Activated CD4-positive, alpha-beta memory T cell treated with anti-CD3 and anti-CD28 coated beads for 36 hours (primary cell): ENCODE data around the gene YTHDC2. TPM values are rescaled to one million over a fixed set of nuclear protein-coding genes. Genes with fewer than 3 reads are reported as not detected.

ENCODE experiments used
- CTCF ChIA-PET: fragments of 350-600 bp; sonication (Branson Sonifier 250); formaldehyde crosslinking; loops from one replicate; lab custom pipeline; 2021; ENCODE audit warnings: antibody characterized with exemption, inconsistent platforms; lab: Charles Lee
- POLR2A ChIA-PET: fragments of 350-600 bp; sonication (Branson Sonifier 250); formaldehyde crosslinking; loops from one replicate; lab custom pipeline; 2021; ENCODE audit warnings: antibody characterized with exemption; lab: Charles Lee
- DNase-seq: peaks from one replicate; pipeline ENCODE4 v3.0.0-alpha.2; 2020
- H3K27ac Mint-ChIP-seq: one replicate; pipeline ENCODE4 v1.8.0; 2021; ENCODE audit warnings: mixed read lengths
- H3K27me3 Mint-ChIP-seq: one replicate; pipeline ENCODE4 v1.8.0; 2021; ENCODE audit warnings: mixed read lengths
- H3K36me3 Mint-ChIP-seq: one replicate; pipeline ENCODE4 v1.8.0; 2021; ENCODE audit warnings: mixed read lengths
- H3K4me1 Mint-ChIP-seq: one replicate; pipeline ENCODE4 v1.8.0; 2021; ENCODE audit warnings: low read depth, mixed read lengths
- H3K4me3 Mint-ChIP-seq: one replicate; pipeline ENCODE4 v1.8.0; 2021; ENCODE audit warnings: mild to moderate bottlenecking, mixed read lengths
- H3K9me3 Mint-ChIP-seq: one replicate; pipeline ENCODE4 v1.8.0; 2021; ENCODE audit warnings: mixed read lengths
- intact Hi-C: fragments of 100-400 bp; cut with micrococcal nuclease; formaldehyde crosslinking; loops from one replicate; pipeline ENCODE4 v1.15.1; 2023
- total RNA-seq, 2 experiments: library from RNA; stranded (reverse); gene quantifications; one replicate each; pipeline ENCODE4 v1.2.3, GENCODE V29; 2021

The YTHDC2 gene
- total RNA-seq, 2 experiments from 2014 or later, result 27.3 to 28.9 TPM

GRCh38 chr5:113607361-113607760 lies 93.9 kb downstream of the YTHDC2 start:
- Mint-ChIP-seq H3K4me1 (peaks cover 3% of the 10 kb centered on the region), H3K27me3 (peaks cover 12% of the 10 kb centered on the region), H3K36me3 (no peaks in the 10 kb centered on the region), H3K4me3 (no peak overlapping the region), H3K9me3 (no peaks in the 10 kb centered on the region), H3K27ac (no peak overlapping the region)
- ChIA-PET CTCF (interaction anchor here (0.6 to 1.3 kb wide), 4 partner anchors 228 to 1067 kb away, joined by 4 to 8 read pairs (median 4); no protein-coding TSS in a partner anchor), POLR2A (no interaction called here)
- intact Hi-C loops, result loop anchor here (5.0 kb wide), 2 partner anchors 95 to 1055 kb away; partner anchors contain the start of gene YTHDC2
- no peak for DNase-seq

GRCh38 chr5:113608113-113608596 lies 94.7 kb downstream of the YTHDC2 start:
- Mint-ChIP-seq H3K9me3 (no peaks in the 10 kb centered on the region), H3K4me1 (peaks cover 3% of the 10 kb centered on the region), H3K27ac (no peak overlapping the region), H3K27me3 (peaks cover 16% of the 10 kb centered on the region), H3K36me3 (no peaks in the 10 kb centered on the region), H3K4me3 (no peak overlapping the region)
- ChIA-PET POLR2A (no interaction called here), CTCF (interaction anchor here (1.0 to 1.3 kb wide), 5 partner anchors 8 to 613 kb away, joined by 4 to 8 read pairs (median 4); no protein-coding TSS in a partner anchor)
- intact Hi-C loops, result loop anchor here (5.0 kb wide), 2 partner anchors 96 to 1056 kb away; partner anchors contain the start of gene YTHDC2
- DNase-seq, result no peak

DNA sequence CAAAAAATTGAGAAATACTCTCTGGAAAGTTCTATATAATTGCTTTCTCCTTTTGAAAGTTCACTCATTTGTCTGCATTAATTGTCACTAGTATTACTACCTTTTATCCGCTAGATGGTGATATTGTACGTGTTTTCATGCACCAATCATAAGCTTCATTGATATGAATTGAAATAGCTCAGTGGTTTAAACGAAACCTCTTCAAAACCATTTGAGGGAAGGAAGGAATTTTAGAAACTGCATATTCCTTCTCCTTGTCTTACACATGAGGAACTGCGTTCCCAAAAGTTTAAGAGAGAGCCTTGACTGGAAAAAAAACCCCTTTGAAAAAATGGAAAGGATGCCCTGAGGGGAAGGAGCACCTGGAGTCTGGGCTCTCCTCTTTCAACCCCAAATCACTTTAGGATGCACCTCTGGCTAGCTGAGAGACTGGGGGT lies 98.6 kb downstream of the YTHDC2 start:
- H3K4me3 Mint-ChIP-seq, result no peak overlapping the region
- peaks cover 4% of the 10 kb centered on the region for H3K4me1 Mint-ChIP-seq
- no peaks in the 10 kb centered on the region for H3K9me3 Mint-ChIP-seq
- DNase-seq, result no peak
- H3K27ac Mint-ChIP-seq, result no peak overlapping the region
- intact Hi-C loops, result loop anchor here (1.0 to 5.0 kb wide), 4 partner anchors 52 to 1635 kb away; no protein-coding TSS in a partner anchor
- peaks cover 8% of the 10 kb centered on the region for H3K27me3 Mint-ChIP-seq
- H3K36me3 Mint-ChIP-seq, result no peaks in the 10 kb centered on the region
- ChIA-PET POLR2A (no interaction called here), CTCF (interaction anchor here (0.6 to 2.6 kb wide), 38 partner anchors 9 to 1697 kb away, joined by 3 to 52 read pairs (median 4); no protein-coding TSS in a partner anchor)

DNA sequence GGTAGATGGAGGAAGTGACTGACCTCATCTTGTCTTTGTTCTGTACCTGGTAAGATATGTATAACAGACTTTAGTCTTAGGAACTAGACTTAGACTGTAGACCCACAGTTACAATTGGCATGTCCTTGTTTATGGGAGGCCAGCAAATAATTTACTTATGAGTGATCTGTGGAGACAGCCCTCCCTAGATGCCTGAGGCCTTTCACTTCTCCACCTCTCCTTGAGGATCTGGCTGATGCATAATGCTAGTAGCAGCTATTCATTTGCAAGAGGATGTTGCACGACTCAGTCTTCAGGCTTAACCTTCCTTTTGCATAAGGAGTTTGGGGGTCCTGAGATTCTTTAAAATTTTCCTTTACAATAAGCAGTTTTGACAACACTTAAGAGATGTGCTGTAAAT lies 100.7 kb downstream of the YTHDC2 start:
- Mint-ChIP-seq H3K27ac (no peak overlapping the region), H3K4me1 (peaks cover 4% of the 10 kb centered on the region), H3K36me3 (no peaks in the 10 kb centered on the region), H3K4me3 (no peak overlapping the region), H3K9me3 (no peaks in the 10 kb centered on the region), H3K27me3 (peaks cover 8% of the 10 kb centered on the region)
- no peak for DNase-seq
- ChIA-PET POLR2A (interaction anchor here (0.7 kb wide), 1 partner anchor 10 kb away, joined by 3 read pairs; no protein-coding TSS in a partner anchor), CTCF (interaction anchor here (1.2 to 1.9 kb wide), 4 partner anchors 46 to 618 kb away, joined by 3 to 6 read pairs (median 4); no protein-coding TSS in a partner anchor)
- intact Hi-C loops, result loop anchor here (5.0 kb wide), 2 partner anchors 63 to 1633 kb away; no protein-coding TSS in a partner anchor

DNA sequence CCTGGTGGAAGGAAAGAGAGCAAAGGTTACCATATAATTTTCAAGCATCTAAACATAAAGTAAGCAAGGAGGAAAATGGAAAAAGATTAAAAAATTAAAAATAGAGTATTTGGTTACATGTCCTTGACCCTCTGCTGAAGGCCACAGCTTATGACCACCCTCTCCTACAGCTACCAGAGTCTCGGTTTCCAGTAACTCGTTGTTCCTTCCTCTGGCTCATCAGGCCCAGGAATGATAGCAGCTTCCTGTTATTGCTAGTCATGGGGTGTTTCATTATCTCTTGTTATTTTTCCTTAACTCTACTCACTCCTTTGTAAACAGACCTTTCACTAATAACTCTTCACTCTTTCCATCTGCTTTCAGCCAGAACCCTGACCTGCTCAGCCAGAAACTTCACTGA lies 102.2 kb downstream of the YTHDC2 start:
- peaks cover 4% of the 10 kb centered on the region for H3K4me1 Mint-ChIP-seq
- H3K4me3 Mint-ChIP-seq, result no peak overlapping the region
- intact Hi-C loops, result no loop called here
- peaks cover 6% of the 10 kb centered on the region for H3K27me3 Mint-ChIP-seq
- no peak for DNase-seq
- POLR2A ChIA-PET, result no interaction called here
- no peak overlapping the region for H3K27ac Mint-ChIP-seq
- no peaks in the 10 kb centered on the region for H3K9me3 Mint-ChIP-seq
- CTCF ChIA-PET, result interaction anchor here (0.6 to 1.9 kb wide), 3 partner anchors 47 to 620 kb away, joined by 3 to 6 read pairs (median 3); no protein-coding TSS in a partner anchor
- no peaks in the 10 kb centered on the region for H3K36me3 Mint-ChIP-seq

GRCh38 chr5:113617191-113617796 lies 103.8 kb downstream of the YTHDC2 start:
- H3K27ac Mint-ChIP-seq, result no peak overlapping the region
- peaks cover 6% of the 10 kb centered on the region for H3K27me3 Mint-ChIP-seq
- ChIA-PET POLR2A (no interaction called here), CTCF (no interaction called here)
- H3K9me3 Mint-ChIP-seq, result no peaks in the 10 kb centered on the region
- intact Hi-C loops, result no loop called here
- H3K4me1 Mint-ChIP-seq, result peaks cover 4% of the 10 kb centered on the region
- no peak for DNase-seq
- no peaks in the 10 kb centered on the region for H3K36me3 Mint-ChIP-seq
- no peak overlapping the region for H3K4me3 Mint-ChIP-seq

DNA sequence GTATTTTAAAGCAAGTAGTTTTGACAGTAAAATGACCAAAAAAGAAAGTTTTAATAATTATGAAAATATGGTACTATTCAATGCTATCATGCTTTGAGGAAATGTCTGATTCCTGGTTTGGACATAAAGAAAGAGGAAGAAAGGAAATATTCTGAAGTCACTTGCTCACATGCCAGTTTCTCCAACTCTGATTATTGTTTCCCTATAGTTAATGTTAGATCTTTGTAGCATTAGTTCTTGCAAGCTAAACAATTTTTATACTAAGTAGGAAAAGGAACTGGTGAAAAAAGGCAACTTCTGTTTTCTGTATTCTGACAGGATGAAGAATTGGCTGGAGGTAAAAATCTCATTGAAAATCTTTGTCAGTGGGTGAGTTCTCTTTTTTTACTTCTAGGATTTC lies 119.5 kb downstream of the YTHDC2 start:
- Mint-ChIP-seq H3K9me3 (peaks cover 4% of the 10 kb centered on the region), H3K27me3 (peaks cover 7% of the 10 kb centered on the region), H3K27ac (no peak overlapping the region), H3K4me1 (no peaks in the 10 kb centered on the region), H3K4me3 (no peak overlapping the region), H3K36me3 (no peaks in the 10 kb centered on the region)
- DNase-seq, result no peak
- intact Hi-C loops, result no loop called here
- ChIA-PET CTCF (interaction anchor here (0.7 to 1.0 kb wide), 2 partner anchors 14 to 47 kb away, joined by 3 read pairs; no protein-coding TSS in a partner anchor), POLR2A (no interaction called here)

GRCh38 chr5:113634957-113635356 lies 121.5 kb downstream of the YTHDC2 start:
- ChIA-PET POLR2A (no interaction called here), CTCF (no interaction called here)
- Mint-ChIP-seq H3K27me3 (peaks cover 6% of the 10 kb centered on the region), H3K9me3 (no peaks in the 10 kb centered on the region), H3K4me3 (no peak overlapping the region), H3K27ac (no peak overlapping the region), H3K4me1 (no peaks in the 10 kb centered on the region), H3K36me3 (no peaks in the 10 kb centered on the region)
- intact Hi-C loops, result no loop called here
- no peak for DNase-seq

GRCh38 chr5:113641715-113642114 lies 128.2 kb downstream of the YTHDC2 start:
- no peak overlapping the region for H3K27ac Mint-ChIP-seq
- no peaks in the 10 kb centered on the region for H3K9me3 Mint-ChIP-seq
- no peak overlapping the region for H3K4me3 Mint-ChIP-seq
- ChIA-PET CTCF (interaction anchor here (1.5 kb wide), 1 partner anchor 30 kb away, joined by 3 read pairs; no protein-coding TSS in a partner anchor), POLR2A (no interaction called here)
- intact Hi-C loops, result no loop called here
- no peaks in the 10 kb centered on the region for H3K36me3 Mint-ChIP-seq
- peaks cover 2% of the 10 kb centered on the region for H3K27me3 Mint-ChIP-seq
- DNase-seq, result no peak
- no peaks in the 10 kb centered on the region for H3K4me1 Mint-ChIP-seq

Other genes starting within 250 kb of the YTHDC2 start
- not detected for gene TSSK1B, start 78.7 kb upstream of the YTHDC2 start, total RNA-seq
- gene MCC, start 25.2 kb upstream of the YTHDC2 start, total RNA-seq, result 1 to 10 TPM; 4.0 to 4.1 TPM